ENCODE results near the gene RRAGD.

DNA sequence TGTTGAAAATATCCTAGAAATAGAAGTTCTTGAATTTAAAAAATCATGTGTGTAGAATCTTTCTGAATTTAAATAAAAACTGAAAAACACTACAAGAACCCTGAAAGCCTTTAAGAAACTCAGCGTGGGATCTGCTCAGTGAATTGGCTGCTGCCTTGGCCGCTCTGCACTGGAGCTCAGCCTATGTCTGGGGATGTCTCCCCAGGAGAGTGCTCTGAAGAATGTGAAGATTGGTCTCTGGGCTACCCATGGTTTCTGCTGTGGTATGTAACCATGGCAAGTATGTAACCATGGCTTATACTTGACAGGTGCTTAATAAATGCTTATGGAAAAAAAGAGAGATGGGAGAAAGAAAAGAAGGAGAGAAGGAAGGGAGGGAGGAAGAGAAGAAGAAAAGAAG, 3.1 kb upstream of the RRAGD start:
- TF ChIP-seq, protein P1, sequence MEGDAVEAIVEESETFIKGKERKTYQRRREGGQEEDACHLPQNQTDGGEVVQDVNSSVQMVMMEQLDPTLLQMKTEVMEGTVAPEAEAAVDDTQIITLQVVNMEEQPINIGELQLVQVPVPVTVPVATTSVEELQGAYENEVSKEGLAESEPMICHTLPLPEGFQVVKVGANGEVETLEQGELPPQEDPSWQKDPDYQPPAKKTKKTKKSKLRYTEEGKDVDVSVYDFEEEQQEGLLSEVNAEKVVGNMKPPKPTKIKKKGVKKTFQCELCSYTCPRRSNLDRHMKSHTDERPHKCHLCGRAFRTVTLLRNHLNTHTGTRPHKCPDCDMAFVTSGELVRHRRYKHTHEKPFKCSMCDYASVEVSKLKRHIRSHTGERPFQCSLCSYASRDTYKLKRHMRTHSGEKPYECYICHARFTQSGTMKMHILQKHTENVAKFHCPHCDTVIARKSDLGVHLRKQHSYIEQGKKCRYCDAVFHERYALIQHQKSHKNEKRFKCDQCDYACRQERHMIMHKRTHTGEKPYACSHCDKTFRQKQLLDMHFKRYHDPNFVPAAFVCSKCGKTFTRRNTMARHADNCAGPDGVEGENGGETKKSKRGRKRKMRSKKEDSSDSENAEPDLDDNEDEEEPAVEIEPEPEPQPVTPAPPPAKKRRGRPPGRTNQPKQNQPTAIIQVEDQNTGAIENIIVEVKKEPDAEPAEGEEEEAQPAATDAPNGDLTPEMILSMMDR (IDR thresholded peaks at IDR 0.05), result no peak
- no peak for TF ChIP-seq ZFX (IDR thresholded peaks at IDR 0.05; ENCODE audit: borderline replicate concordance)
